ENCODE data around the gene STEAP1B. TPM values are rescaled to one million over a fixed set of nuclear protein-coding genes. Genes with fewer than 3 reads are reported as not detected.

Gene STEAP1B
- total RNA-seq, 1 experiment from 2014 or later: 0.27 TPM

- TF ChIP-seq SP1 (IDR thresholded peaks at IDR 0.05; ENCODE audit: low read depth) (no peak), EZH2phosphoT487 (IDR thresholded peaks at IDR 0.05; ENCODE audit: borderline replicate concordance) (no peak), ELF1 (IDR thresholded peaks at IDR 0.05; ENCODE audit: borderline replicate concordance, low read depth) (no peak), MAX (IDR thresholded peaks at IDR 0.05) (no peak), POLR2A (IDR thresholded peaks at IDR 0.05; ENCODE audit: borderline replicate concordance, extremely low read depth, insufficient read depth, insufficient read length) (no peak), JUND (IDR thresholded peaks at IDR 0.05) (no peak), YY1 (IDR thresholded peaks at IDR 0.05; ENCODE audit: extremely low read depth, insufficient replicate concordance, low read depth, low read length) (no peak)
Measured at GRCh38 chr7:22546769-22547168, 46.8 kb upstream of the STEAP1B start (continued).

GRCh38 chr7:22545529-22545928 lies 45.5 kb upstream of the STEAP1B start:
- intact Hi-C loops (cut with micrococcal nuclease): no loop called here
- no peaks in the 10 kb centered on the region for H3K9me2 ChIP-seq (ENCODE audit: insufficient read depth)
- peaks cover 0 to 6% of the 10 kb centered on the region in 2 experiments; a peak in 2 of 4 replicates for H3K4me1 ChIP-seq (ENCODE audit: control insufficient read depth in 1 of 2, insufficient read depth in 2 of 2, low read length in 2 of 2)
- POLR2A ChIA-PET: no interaction called here
- H3K4me3 ChIP-seq (replicated peaks in 1 of 2; ENCODE audit: low read depth in 1 of 2, low read length in 2 of 2): no peak overlapping the region
- H4K20me1 ChIP-seq (ENCODE audit: insufficient read depth): no peaks in the 10 kb centered on the region
- H3K27me3 ChIP-seq (ENCODE audit: insufficient read depth, low read length): no peaks in the 10 kb centered on the region; the same call in 1 of the 2 replicates
- no peak overlapping the region for H2AFZ ChIP-seq (ENCODE audit: low read depth, low read length, poor library complexity, severe bottlenecking)
- TF ChIP-seq ELF1 (IDR thresholded peaks at IDR 0.05; ENCODE audit: borderline replicate concordance, low read depth) (no peak), POLR2AphosphoS5 (IDR thresholded peaks at IDR 0.05; ENCODE audit: low read depth, low read length) (no peak), JUND (IDR thresholded peaks at IDR 0.05) (no peak), REST (IDR thresholded peaks at IDR 0.05; ENCODE audit: low read depth) (no peak), ZFX (IDR thresholded peaks at IDR 0.05) (no peak), FOSL1 (IDR thresholded peaks at IDR 0.05; ENCODE audit: low read depth) (no peak), TCF7L2 (IDR thresholded peaks at IDR 0.05; ENCODE audit: borderline replicate concordance, extremely low read depth, insufficient read depth, insufficient read length) (no peak), ZNF274 (IDR thresholded peaks at IDR 0.05; ENCODE audit: low read depth, low read length) (no peak), ZBTB33 (IDR thresholded peaks at IDR 0.05; ENCODE audit: extremely low read depth, insufficient replicate concordance, low read length) (no peak), YY1 (IDR thresholded peaks at IDR 0.05; ENCODE audit: extremely low read depth, insufficient replicate concordance, low read depth, low read length) (no peak), CEBPB (IDR thresholded peaks at IDR 0.05; ENCODE audit: low read depth) (no peak), ATF3 (IDR thresholded peaks at IDR 0.05) (no peak)
- H3K36me3 ChIP-seq (ENCODE audit: control insufficient read depth in 1 of 2, insufficient read depth in 2 of 2, low read length in 2 of 2): no peaks in the 10 kb centered on the region
- ATAC-seq (no peak), DNase-seq (ENCODE audit: low read depth, low spot score) (no peak)
- H3K79me2 ChIP-seq (ENCODE audit: insufficient read depth, low read length): no peaks in the 10 kb centered on the region
- H3K9me3 ChIP-seq (ENCODE audit: control insufficient read depth in 1 of 2, insufficient read depth in 1 of 2, low read depth in 1 of 2, low read length in 2 of 2): no peaks in the 10 kb centered on the region
- no peak overlapping the region for H3K27ac ChIP-seq (ENCODE audit: low read depth, low read length)
- no peak overlapping the region for H3K4me2 ChIP-seq (ENCODE audit: low read length)
- CTCF ChIA-PET: no interaction called here
- BruUV-seq (replicated peaks): no TSS peak
- H3K9ac ChIP-seq (ENCODE audit: low read length): no peak overlapping the region
- RAD21 ChIA-PET (ENCODE audit: low non-redundant PET in 1 of 2, low total read pairs in 2 of 2, uncharacterized antibody in 2 of 2, unreplicated experiment in 2 of 2): no interaction called here

All from HCT116 (cell line).